ENCODE data around the gene BCL2L1.

Gene BCL2L1

GRCh38 chr20:31731321-31731717, 8.7 kb upstream of the BCL2L1 start:
- in situ Hi-C loops (cut with MboI; ENCODE audit: low sequenced_read_pairs), result no loop called here

GRCh38 chr20:31723319-31724078, 831 bp upstream of the BCL2L1 start:
- in situ Hi-C loops (cut with MboI; ENCODE audit: low sequenced_read_pairs), result loop anchor here (5.0 kb wide), 1 partner anchor 61 kb away; no protein-coding TSS in a partner anchor

GRCh38 chr20:31723069-31723318, 326 bp upstream of the BCL2L1 start:
- in situ Hi-C loops (cut with MboI; ENCODE audit: low sequenced_read_pairs), result loop anchor here (5.0 kb wide), 1 partner anchor 61 kb away; no protein-coding TSS in a partner anchor

- in situ Hi-C loops (cut with MboI; ENCODE audit: low sequenced_read_pairs), result loop anchor here (5.0 kb wide), 1 partner anchor 59 kb away; no protein-coding TSS in a partner anchor
These were observed 1.0 kb downstream of the BCL2L1 start for GRCh38 chr20:31721408-31722256.

GRCh38 chr20:31720486-31721407, 1.9 kb downstream of the BCL2L1 start:
- in situ Hi-C loops (cut with MboI; ENCODE audit: low sequenced_read_pairs), result loop anchor here (5.0 kb wide), 1 partner anchor 58 kb away; no protein-coding TSS in a partner anchor

GRCh38 chr20:31719644-31720485, 2.8 kb downstream of the BCL2L1 start:
- in situ Hi-C loops (cut with MboI; ENCODE audit: low sequenced_read_pairs), result loop anchor here (5.0 kb wide), 1 partner anchor 58 kb away; no protein-coding TSS in a partner anchor

- in situ Hi-C loops (cut with MboI; ENCODE audit: low sequenced_read_pairs), result no loop called here
These were observed 3.6 kb downstream of the BCL2L1 start for GRCh38 chr20:31718952-31719643.

GRCh38 chr20:31717478-31718201, 5.0 kb downstream of the BCL2L1 start:
- in situ Hi-C loops (cut with MboI; ENCODE audit: low sequenced_read_pairs), result no loop called here

- in situ Hi-C loops (cut with MboI; ENCODE audit: low sequenced_read_pairs), result no loop called here
These were observed 5.7 kb downstream of the BCL2L1 start for GRCh38 chr20:31716818-31717477.

GRCh38 chr20:31716351-31716750, 6.3 kb downstream of the BCL2L1 start:
- in situ Hi-C loops (cut with MboI; ENCODE audit: low sequenced_read_pairs), result no loop called here

- in situ Hi-C loops (cut with MboI; ENCODE audit: low sequenced_read_pairs), result no loop called here
These were observed 6.9 kb downstream of the BCL2L1 start for GRCh38 chr20:31715766-31716165.

GRCh38 chr20:31713312-31714273, 9.1 kb downstream of the BCL2L1 start:
- in situ Hi-C loops (cut with MboI; ENCODE audit: low sequenced_read_pairs), result no loop called here

- in situ Hi-C loops (cut with MboI; ENCODE audit: low sequenced_read_pairs), result no loop called here
These were observed 9.9 kb downstream of the BCL2L1 start for GRCh38 chr20:31712564-31713311.

GRCh38 chr20:31712112-31712553, 10.5 kb downstream of the BCL2L1 start:
- in situ Hi-C loops (cut with MboI; ENCODE audit: low sequenced_read_pairs), result no loop called here

GRCh38 chr20:31711179-31712111, 11.2 kb downstream of the BCL2L1 start:
- in situ Hi-C loops (cut with MboI; ENCODE audit: low sequenced_read_pairs), result no loop called here

Data from HL-60/S4 (cell line).